AG08396 (cell line): ENCODE measurements around the gene SPINT2.
A peak's percentile ranks its signal among the peaks of the same experiment; 100 is the strongest.
"Not testable (repeated sequence)": the region's sequence is repeated elsewhere in the genome, so short reads cannot be mapped to it uniquely, and the experiment has no call there.

ENCODE experiments used
- DNase-seq: peaks from one replicate; pipeline ENCODE4 v3.0.0; 2012; ENCODE audit warnings: low spot score, mixed read lengths

The SPINT2 gene, protein sequence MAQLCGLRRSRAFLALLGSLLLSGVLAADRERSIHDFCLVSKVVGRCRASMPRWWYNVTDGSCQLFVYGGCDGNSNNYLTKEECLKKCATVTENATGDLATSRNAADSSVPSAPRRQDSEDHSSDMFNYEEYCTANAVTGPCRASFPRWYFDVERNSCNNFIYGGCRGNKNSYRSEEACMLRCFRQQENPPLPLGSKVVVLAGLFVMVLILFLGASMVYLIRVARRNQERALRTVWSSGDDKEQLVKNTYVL

DNA sequence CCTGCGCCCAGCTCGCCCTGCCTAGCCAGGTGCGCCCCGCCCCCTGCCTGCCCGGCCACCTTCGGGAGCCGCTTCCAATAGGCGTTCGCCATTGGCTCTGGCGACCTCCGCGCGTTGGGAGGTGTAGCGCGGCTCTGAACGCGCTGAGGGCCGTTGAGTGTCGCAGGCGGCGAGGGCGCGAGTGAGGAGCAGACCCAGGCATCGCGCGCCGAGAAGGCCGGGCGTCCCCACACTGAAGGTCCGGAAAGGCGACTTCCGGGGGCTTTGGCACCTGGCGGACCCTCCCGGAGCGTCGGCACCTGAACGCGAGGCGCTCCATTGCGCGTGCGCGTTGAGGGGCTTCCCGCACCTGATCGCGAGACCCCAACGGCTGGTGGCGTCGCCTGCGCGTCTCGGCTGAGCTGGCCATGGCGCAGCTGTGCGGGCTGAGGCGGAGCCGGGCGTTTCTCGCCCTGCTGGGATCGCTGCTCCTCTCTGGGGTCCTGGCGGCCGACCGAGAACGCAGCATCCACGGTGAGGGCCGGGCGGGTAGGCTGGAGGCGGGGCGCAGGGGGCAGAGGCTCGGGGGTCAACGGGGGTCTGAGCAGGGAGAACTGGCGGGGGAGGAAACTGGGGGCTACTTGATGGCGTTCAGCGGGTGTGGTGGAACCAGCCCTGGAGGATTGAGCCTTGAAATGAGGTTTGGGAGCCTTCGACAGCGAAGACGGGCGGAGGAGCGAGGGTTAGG lies at the start of gene SPINT2:
SPINT2 (plus strand) TSS at position 88 of the 727 bp plus-strand sequence; CDS start at position 408, 320 bp downstream.
- DNase-seq, result no peak

DNA sequence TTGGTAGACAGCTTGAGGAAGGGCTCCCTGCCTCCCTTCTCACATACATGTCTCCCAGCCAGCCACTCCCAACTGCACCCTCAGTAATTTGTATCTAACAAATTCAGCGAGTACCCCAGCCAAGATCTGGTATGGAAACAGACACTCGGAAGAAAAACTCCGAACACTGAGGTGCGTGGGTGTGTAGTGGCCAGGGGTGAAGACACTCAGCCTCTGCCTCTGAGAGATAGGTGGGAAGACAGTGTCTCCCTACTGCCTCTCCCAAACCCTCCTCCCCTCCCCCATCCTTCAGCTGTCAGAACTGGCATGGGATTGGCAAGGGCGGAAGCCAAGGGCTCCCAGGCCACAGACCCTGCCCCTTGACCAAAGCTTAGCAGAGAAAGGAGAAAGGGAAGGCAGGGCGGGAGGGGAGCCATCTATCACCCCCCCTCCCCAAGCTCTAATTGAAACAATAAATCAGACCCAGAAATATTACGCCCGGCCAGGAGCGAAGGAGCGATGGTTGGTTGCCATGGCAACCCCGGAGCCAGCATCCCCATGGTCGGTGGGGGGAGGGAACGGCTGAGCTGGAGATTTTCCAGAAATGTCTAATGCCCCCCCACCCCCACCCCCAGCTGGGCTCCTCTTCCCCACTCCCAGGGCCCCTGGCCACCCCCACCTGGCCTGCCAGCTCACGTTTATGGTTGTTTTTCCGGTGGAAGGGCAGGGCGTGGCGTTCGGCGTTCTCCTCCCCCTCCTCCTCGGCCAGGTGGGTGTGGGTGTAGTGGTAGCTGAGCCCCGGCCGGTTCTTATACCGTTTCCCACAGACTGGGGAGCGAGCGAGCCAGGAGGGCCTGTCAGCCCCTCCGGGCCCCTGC lies 47.4 kb upstream of the SPINT2 start:
- no peak for DNase-seq

DNA sequence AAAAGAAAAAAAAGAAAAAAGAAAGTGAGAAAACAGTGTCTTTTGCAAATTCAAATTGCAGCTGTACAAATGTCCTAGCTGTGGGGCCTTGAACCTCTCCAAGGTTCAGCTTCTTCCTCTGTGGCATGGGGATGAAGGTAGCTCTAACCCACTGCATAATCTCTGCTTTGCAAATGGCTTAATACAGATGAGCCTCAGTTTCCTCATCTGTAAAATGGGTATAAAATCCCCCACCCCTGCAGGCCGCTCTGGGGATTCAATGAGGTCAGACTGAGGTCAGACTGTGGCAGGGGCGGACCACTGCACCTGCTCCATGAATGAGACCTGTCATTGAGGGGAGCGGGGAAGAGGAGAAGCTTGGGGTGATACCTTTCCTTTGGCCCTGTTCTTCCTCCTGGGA lies 46.2 kb upstream of the SPINT2 start:
- no peak for DNase-seq

DNA sequence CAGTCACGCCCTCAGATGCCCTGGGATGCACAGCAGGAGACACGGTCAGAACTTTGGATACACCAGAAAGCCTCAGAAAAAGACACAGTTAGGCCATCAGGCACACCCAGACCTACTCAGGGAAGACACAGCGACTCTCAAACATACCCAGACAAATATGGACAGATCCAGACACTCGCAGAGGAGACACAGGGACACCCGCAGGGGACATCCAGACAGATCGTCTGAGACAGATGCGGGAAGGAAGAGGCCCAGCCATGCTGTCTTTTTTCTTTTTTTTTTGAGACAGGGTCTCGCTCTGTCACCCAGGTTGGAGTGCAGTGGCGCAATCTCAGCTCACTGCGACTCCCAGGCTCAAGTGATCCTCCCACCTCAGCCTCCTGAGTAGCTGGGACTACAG lies 45.2 kb upstream of the SPINT2 start:
- DNase-seq, result no peak

DNA sequence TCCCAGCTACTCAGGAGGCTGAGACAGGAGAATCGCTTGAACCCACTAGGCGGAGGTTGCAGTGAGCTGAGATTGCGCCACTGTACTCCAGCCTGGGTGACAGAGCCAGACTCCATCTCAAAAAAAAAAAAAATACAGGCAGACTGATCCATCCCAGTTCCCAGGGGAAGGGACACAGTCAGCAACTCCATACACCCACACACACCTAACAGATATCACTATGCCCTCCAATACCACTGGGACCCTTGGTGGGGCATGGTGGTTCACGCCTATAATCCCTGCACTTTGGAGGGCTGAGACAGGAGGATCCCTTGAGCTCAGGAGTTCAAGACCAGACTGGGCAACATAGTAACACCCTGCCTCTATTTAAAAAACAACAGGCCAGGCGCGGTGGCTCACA lies 43.0 kb upstream of the SPINT2 start:
- DNase-seq, result no peak

DNA sequence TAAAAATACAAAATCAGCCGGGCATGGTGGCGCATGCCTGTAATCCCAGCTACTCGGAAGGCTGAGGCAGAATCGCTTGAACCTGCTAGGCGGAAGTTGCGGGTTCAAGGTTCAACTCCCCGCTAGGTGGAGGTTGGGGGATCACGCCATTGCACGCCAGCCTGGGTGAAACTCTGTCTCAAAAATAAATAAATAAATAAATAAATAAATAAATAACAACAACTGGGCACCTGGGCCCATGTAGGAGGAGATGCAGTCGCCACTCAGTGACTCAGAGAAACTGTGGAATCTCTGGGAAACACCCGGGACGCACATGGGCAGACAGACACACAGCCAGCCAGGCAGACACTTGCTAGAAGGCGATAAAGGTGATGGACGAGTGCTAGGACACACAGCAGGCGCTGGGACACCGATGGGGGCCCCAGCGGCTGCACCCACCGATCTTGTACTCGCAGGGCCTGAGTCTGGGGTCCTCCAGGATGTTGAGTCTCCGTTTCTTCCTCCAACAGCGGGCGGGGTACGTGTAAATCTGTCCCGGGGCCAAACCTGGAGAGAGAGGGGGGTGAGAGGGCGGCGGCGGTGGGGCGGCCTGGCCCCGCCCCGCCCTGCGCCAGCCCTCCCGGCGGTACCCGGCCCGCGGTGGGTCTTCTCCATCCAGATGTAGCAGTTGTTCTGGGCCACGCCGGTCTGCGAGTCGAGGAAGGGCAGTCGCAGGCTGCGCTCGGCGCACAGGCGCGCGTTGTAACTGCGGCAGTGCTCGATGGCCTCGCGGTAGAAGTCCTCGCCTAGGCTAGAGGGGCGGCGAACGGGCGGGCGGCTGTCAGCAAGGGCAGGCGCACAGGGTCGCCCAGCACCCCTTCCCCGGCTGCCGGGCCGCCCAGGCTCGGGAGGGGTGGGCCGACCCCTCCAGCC lies 42.2 kb upstream of the SPINT2 start:
- DNase-seq, result no peak

DNA sequence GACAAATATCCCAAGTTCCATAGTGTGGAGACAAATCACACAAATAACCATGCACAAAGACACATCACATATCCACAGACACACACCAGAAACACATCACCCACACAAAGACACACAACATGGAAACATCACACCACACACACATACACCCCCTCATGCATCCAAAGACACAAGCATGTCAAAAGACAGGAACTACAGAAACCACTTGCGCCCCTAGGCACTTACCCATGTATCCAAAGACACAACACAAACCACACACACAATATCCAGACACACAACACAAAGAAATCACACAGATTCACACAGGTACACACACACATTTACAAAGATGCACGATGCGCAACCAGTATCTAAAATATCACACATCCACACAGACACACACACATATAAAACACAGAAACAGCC lies 41.3 kb upstream of the SPINT2 start:
- no peak for DNase-seq

DNA sequence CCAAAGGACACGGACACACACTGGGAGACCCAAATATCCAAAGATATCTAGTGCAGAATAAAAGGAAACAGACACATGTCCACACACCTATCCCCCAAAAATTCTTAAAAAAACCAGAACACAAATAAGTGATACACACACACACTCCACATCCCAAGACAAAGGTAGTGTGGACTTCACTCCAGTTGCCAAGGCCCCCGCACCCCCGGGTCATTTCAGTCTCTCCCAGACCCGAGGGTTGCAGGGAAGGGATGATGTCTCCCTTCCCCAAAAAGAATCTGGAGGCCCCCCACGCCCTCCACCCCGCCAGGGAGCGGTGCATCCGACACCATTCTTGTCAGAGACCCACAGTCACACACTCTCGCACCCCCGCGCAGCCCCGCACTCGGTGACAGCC lies 40.8 kb upstream of the SPINT2 start:
- no peak for DNase-seq

DNA sequence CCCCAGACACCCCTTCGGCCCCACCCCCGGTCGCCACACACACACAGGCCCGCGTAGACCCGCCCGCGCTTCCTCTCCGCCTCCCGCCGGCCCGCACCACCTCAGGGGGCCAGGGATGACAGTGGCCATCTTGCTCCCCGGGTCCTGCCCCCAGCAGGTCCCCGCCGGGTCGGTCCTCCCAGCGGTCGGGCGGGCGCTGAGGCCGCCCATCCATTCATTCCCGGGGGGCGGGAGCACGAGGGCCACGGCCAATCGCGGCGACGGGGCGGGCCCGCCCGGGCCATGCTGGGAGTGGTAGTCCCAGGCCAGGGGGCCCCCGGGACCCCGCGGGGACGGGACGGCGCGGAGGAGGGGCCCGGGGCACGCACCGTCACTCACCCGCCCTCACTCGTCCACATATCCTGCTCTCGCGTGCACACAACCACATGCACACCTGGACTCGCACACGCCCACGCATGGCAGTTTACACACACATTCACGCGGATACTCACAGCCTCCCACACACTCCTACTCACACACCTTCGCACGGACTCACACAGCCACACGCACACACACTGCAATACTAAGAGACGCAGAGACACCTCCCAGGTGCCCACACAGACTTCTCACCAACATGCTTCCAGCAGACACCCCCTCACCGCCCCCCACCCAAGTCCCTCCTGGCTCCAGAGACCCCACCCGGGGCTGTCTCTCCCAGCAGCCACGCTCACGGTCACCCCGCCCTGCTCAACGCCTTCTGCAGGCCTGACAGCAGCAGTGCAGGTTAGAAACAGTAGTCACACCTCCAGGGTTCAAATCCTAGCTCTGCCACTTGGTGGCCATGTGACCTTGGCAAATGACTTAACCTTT lies 40.1 kb upstream of the SPINT2 start, which contains the start of gene DPF1:
DPF1 (minus strand) TSS at position 209 of the 849 bp plus-strand sequence; CDS start at position 129, 80 bp downstream.
- peak; percentile 97 for DNase-seq

DNA sequence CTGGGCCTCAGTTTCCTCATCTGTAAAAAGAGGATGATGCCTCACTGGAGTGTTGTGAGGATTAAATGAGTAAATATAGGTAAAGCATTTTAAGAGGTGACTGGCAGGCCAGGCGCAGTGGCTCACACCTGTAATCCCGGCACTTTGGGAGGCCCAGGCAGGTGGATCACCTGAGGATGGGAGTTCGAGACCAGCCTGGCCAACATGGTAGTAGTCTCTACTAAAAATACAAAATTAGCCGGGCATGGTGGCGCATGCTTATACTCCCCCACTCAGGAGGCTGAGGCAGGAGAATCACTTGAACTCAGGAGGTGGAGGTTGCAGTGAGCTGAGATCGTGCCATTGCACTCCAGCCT lies 39.5 kb upstream of the SPINT2 start:
- not testable (repeated sequence) for DNase-seq

DNA sequence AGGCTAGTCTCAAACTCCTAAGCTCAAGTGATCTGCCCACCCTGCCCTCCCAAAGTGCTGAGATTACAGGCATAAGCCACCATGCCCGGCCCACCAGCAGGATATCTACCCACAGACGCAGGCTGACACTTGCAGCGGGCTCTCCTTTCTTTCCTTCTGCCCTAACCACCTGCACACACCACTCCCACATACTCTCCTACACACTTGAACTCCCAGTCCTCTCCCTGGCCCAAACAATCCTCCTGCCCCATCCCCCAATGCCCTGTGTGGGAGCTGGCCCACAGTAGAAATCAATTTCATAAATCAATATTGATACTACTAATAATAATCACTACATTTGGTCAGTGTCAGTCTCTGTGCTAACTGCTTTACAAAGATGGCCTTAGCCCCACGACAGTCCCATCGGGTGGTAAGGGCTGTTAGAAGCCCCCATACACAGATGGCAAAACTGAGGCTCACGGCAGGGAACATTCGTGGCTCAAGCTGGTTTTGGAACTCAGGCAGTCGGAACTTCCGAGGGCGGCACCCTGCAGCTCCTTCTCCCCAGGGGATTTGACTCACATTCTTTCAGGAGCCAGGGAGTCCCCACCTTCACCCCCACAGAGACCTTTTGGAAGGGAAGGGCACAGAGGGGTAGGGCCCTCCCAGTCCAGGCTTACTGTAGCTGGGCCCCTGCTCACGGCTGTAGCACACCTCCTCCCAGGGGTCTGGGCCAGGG lies 36.9 kb upstream of the SPINT2 start:
- DNase-seq, result no peak

DNA sequence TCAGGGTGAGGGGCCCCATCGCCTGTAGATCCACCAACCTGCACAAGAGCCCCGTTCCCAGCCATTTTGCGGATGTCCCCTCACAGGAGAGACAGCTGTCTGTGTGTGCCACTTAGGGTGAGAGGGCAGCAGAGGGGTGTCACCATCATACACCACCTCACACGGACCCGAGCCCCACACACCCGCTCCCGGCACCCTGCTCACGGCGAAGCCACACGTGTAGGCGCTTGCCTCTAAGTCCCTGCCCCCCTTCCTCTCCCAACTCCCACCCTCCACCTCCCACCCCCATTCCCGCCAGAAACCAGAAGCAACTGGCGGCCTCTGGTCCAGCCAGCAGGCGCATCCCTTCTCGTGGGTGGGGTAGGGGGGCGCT lies 36.4 kb upstream of the SPINT2 start:
- no peak for DNase-seq

DNA sequence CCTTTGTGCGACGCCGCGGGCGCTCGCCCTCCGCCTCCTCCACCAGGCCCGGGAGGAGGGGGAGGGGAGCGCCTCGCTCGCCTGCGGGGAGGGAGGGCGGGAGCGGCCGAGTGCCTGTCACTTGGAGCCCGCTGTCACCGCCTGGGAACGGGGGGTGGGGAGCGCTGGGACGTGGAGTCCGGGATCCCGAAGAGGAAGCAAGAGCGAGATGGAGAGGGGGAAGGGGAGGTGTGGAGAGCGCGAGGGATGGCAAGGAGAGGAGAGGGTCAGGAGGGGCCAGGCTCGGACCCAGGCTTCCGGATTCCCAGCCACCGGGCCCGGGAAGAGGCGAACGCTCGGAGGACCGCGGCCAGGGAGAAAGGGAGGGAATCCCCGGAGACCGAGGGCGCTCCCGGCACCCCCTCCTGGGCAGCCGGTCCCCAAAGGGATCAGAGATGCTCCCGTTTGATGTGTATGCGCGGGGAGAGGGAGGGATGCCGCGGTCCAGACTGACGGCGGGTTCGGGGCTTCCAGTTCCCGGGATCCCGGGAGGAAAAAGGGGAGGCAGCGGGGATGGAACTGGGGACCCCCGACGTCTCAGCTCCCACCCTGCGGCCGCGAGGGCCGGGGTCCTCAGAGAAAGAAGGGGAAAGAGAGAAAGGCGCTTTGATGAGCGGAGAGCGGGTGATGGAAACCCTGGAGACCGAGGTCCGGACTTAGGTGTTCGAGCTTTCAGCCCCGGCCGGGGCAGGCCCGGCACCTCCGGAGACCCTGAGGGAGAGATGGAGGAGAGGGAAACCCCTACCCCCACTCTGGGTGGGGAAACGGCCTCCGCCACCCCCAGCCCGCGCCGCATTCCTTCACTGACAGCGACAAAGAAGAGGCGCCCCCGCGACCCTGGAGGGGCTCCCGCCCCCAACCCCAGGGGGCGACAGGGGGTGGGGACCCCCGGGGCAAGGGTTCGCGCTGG lies 35.6 kb upstream of the SPINT2 start:
- peak; percentile 55 for DNase-seq

DNA sequence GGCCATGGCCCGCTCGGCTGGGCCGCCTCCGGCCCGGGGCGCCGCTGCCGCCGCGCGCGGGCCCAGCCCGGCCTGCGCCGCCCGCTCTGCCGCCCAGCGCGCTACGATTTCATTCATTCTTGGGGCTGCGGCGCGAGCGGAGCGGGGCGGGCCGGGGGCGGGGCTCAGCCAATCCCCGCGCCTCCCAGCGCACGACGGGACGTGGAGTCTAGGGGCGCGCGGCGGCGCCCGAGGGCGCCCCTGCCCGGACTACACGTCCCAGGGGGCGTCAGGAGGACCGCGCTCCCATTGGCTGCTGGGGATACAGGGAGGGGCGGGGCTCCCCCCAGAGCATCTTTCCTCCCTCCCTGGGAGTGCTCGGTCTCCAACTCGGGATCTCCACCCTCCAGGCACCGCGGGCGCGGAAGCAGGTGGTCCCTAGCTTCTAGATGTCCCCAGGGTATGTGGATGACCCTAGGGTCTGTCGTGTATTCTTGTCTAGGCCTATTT lies 34.7 kb upstream of the SPINT2 start:
- peak; percentile 96 for DNase-seq

DNA sequence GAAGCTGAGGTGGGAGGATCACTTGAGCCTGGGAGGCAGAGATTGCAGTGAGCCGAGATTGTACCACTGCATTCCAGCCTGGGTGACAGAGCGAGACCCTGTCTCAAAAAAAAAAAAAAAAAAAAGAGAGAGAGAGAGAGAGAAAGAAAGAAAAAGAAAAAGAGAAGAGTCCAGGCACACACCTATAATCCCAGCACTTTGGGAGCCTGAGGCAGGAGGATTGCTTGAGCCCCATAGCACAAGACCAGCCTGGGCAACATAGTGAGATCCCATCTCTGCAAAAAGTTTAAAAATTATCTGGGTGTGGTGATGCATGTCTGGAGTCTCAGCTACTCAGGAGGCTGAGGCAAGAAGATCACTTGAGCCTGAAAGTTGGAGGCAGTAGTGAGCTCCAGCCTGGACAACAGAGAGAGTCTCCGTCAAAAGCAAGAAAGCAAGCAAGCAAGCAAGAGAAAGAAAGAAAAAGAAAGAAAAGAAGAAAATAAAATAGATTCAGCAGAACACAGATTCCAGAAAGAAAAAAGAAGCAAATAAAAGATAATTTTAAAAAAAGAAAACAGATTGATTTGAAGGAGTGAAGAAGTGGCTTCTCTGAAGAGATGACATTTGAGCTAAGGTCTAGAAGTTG lies 33.8 kb upstream of the SPINT2 start:
- not testable (repeated sequence) for DNase-seq

DNA sequence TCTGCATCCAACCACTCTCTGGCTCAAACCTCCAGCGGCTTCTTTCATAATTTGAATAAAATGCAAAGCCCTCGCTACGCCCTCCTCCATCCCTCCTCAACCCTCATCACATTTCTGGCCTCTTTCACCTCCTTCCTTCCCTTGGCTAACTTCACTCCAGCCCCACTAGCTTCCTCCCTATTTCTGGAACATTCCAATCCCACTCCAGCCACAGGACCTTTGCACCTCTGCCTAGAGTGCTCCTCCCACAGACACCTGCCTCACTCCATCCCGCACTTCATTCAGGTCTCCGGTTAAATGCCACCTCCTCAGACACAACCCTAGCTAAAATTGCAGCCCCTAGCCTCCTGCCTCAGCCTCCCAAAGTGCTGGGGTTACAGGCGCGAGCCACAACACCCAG lies 32.5 kb upstream of the SPINT2 start:
- DNase-seq, result no peak

DNA sequence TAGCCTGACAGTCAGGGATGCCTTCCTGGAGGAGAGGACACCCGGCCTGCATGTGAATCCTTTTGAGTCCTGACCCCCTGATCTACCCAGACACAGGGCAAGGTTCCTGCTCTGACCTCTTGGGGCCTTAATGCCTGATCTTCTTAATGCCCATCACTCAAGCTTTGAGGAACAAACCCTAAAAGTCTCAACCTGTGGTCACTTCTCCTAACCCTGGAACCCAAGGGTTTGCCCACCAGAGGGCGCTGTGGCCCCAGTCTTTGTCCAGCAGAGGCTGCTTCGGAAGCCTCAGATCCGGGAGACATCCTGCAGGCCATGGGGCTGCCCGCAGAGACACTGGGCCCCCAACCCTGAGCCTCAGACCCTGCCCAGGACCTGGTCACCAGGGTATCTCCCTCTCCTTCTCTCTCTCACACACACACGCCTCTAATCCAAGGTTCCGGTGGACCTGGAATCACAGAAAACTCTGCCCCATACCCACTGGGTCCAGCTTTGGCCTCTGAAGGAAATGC lies 30.6 kb upstream of the SPINT2 start:
- DNase-seq, result peak; percentile 84

DNA sequence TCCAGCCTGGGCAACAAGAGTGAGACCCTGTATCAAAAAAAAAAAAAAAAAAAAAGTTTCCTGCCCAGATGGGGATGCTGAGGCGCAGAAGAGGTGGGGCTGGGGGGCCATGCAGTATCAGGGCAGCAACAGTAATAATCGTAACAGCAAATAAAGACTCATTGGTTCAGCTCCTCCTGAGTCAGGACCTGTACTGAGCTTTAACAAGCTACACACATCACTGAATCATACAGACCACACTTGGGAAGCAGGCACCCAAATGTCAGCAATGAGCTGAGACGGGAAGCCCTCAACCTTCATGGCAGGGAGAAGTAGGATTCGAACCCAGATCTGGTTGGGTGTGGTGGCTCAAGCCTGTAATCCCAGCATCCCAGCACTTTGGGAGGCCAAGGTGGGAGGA lies 29.8 kb upstream of the SPINT2 start:
- DNase-seq, result no peak
